KMS-11 (cell line): Measurements from ENCODE around the gene TLCD5.

Source experiments
- H2AFZ ChIP-seq: fragments of 200-600 bp; sonication (generic); 2 replicates; pipeline ENCODE4 v1.6.1; 2016; ENCODE audit warnings: antibody characterized with exemption, mixed run types, low read depth
- H3K27ac ChIP-seq: fragments of 200-600 bp; sonication (generic); 2 replicates; pipeline ENCODE4 v1.6.1; 2016; ENCODE audit warnings: mild to moderate bottlenecking, mixed run types
- H3K27me3 ChIP-seq: fragments of 200-600 bp; sonication (generic); 2 replicates; pipeline ENCODE4 v1.6.1; 2017; ENCODE audit warnings: mild to moderate bottlenecking, low read depth, mixed run types, moderate library complexity; ENCODE audit not compliant: insufficient read depth
- H3K36me3 ChIP-seq: fragments of 200-600 bp; sonication (generic); 2 replicates; pipeline ENCODE4 v1.6.1; 2017; ENCODE audit warnings: mild to moderate bottlenecking, mixed run types; ENCODE audit not compliant: insufficient read depth
- H3K4me1 ChIP-seq: fragments of 200-600 bp; sonication (generic); 2 replicates; pipeline ENCODE4 v1.6.1; 2016; ENCODE audit warnings: mild to moderate bottlenecking, low read depth, mixed run types; ENCODE audit not compliant: poor library complexity, severe bottlenecking
- H3K4me2 ChIP-seq: fragments of 200-600 bp; sonication (generic); 2 replicates; pipeline ENCODE4 v1.7.0; 2016; ENCODE audit warnings: mild to moderate bottlenecking, mixed run types
- H3K4me3 ChIP-seq: fragments of 200-600 bp; sonication (generic); IDR thresholded peaks from 2 replicates; pipeline ENCODE4 v1.6.1; 2017; ENCODE audit warnings: low read depth, low read length, mixed read lengths; ENCODE audit not compliant: insufficient read depth
- H3K79me2 ChIP-seq: fragments of 200-600 bp; sonication (generic); 2 replicates; pipeline ENCODE4 v1.6.1; 2016; ENCODE audit warnings: low read depth, mixed run types; ENCODE audit not compliant: insufficient read depth
- H3K9ac ChIP-seq: fragments of 200-600 bp; sonication (generic); 2 replicates; pipeline ENCODE4 v1.6.1; 2016; ENCODE audit warnings: mild to moderate bottlenecking, mixed run types
- H4K20me1 ChIP-seq: fragments of 200-600 bp; sonication (generic); 2 replicates; pipeline ENCODE4 v1.6.1; 2016; ENCODE audit warnings: mild to moderate bottlenecking, mixed run types; ENCODE audit not compliant: insufficient read depth
- TF ChIP-seq, protein P1 (sequence below): fragments of 200-600 bp; sonication (generic); conservative IDR thresholded peaks from 2 replicates; pipeline ENCODE4 v1.6.1; 2017; ENCODE audit warnings: low read depth, mild to moderate bottlenecking, antibody characterized with exemption, low read length, moderate library complexity, mixed read lengths

TLCD5 gene

DNA sequence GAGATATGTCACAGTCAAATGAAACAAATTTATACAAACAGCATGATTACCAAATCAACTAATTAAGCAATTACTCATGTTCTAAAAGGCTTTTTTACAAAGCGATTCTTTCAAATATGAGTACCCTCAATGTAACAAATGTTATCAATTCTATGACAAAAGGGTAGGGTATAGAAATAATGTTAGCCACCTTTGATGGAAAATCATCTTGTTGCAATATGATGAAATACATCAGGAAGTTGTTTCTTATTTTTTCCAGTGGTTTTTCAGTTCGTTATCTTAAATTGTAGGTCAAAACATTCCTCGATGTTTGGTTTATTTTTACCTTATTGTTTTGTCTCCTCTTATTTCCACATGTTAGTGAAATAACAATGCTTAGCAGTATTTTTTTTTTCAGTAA lies 17.6 kb downstream of the TLCD5 start:
- Histone ChIP-seq H3K4me3 (no peak overlapping the region), H3K27ac (peak overlapping the region; percentile 87; the same call in 1 of the 2 replicates), H3K79me2 (peaks cover 97% of the 10 kb centered on the region), H3K36me3 (no peaks in the 10 kb centered on the region), H3K4me2 (peak overlapping the region; percentile 99; the same call in 1 of the 2 replicates), H3K9ac (no peak overlapping the region), H3K27me3 (no peaks in the 10 kb centered on the region), H3K4me1 (peaks cover 64% of the 10 kb centered on the region), H4K20me1 (peaks cover 15% of the 10 kb centered on the region; the same call in 1 of the 2 replicates), H2AFZ (no peak overlapping the region)
- TF ChIP-seq, protein P1, sequence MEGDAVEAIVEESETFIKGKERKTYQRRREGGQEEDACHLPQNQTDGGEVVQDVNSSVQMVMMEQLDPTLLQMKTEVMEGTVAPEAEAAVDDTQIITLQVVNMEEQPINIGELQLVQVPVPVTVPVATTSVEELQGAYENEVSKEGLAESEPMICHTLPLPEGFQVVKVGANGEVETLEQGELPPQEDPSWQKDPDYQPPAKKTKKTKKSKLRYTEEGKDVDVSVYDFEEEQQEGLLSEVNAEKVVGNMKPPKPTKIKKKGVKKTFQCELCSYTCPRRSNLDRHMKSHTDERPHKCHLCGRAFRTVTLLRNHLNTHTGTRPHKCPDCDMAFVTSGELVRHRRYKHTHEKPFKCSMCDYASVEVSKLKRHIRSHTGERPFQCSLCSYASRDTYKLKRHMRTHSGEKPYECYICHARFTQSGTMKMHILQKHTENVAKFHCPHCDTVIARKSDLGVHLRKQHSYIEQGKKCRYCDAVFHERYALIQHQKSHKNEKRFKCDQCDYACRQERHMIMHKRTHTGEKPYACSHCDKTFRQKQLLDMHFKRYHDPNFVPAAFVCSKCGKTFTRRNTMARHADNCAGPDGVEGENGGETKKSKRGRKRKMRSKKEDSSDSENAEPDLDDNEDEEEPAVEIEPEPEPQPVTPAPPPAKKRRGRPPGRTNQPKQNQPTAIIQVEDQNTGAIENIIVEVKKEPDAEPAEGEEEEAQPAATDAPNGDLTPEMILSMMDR = no peak

DNA sequence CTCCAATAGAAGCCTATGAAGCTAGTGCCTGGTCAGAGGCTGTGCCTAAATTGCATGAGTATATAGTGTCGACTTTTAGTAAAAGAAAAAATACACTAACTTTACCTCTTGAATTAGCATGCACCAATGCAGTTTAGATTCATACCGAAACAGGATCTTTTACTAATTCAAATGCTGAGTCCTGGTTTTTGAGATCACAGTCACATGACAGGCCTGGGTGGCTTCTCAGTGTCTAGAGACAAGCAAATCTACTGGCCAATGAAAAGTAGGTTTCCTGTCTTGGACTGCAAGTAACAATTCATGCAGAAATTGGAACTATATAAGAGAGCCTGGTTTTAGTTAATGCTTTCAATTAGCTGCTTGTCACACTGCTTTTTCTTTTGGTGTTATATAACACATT lies 18.3 kb downstream of the TLCD5 start:
- Histone ChIP-seq H4K20me1 (peaks cover 15% of the 10 kb centered on the region; the same call in 1 of the 2 replicates), H3K79me2 (peaks cover 97% of the 10 kb centered on the region), H3K27ac (peak overlapping the region; percentile 58; the same call in 1 of the 2 replicates), H3K4me1 (peaks cover 72% of the 10 kb centered on the region), H3K4me3 (no peak overlapping the region), H3K27me3 (no peaks in the 10 kb centered on the region), H2AFZ (no peak overlapping the region), H3K4me2 (peak overlapping the region; percentile 99), H3K9ac (no peak overlapping the region), H3K36me3 (no peaks in the 10 kb centered on the region)
- TF ChIP-seq, protein P1 = no peak

- TF ChIP-seq, protein P1 = no peak
- peaks cover 72% of the 10 kb centered on the region for H3K4me1 ChIP-seq
- no peak overlapping the region for H3K4me3 ChIP-seq
- peaks cover 97% of the 10 kb centered on the region for H3K79me2 ChIP-seq
- H3K27me3 ChIP-seq = no peaks in the 10 kb centered on the region
- peaks cover 15% of the 10 kb centered on the region; the same call in 1 of the 2 replicates for H4K20me1 ChIP-seq
- H3K4me2 ChIP-seq = peak overlapping the region; percentile 99
- H3K27ac ChIP-seq = peak overlapping the region; percentile 58
- no peaks in the 10 kb centered on the region for H3K36me3 ChIP-seq
- H3K9ac ChIP-seq = peak overlapping the region; percentile 16; the same call in 1 of the 2 replicates
- no peak overlapping the region for H2AFZ ChIP-seq
Measured at GRCh38 chr11:120344302-120345004, 19.4 kb downstream of the TLCD5 start.

- Histone ChIP-seq H3K4me1 (peaks cover 72% of the 10 kb centered on the region), H3K27ac (no peak overlapping the region; the same call in 1 of the 2 replicates), H4K20me1 (peaks cover 15% of the 10 kb centered on the region; the same call in 1 of the 2 replicates)
Measured at GRCh38 chr11:120346233-120346632, 21.1 kb downstream of the TLCD5 start.

More at GRCh38 chr11:120346233-120346632, 21.1 kb downstream of the TLCD5 start:
- peaks cover 96% of the 10 kb centered on the region for H3K79me2 ChIP-seq
- H3K27me3 ChIP-seq = no peaks in the 10 kb centered on the region
- H3K9ac ChIP-seq = no peak overlapping the region
- no peak overlapping the region for H3K4me3 ChIP-seq
- H3K4me2 ChIP-seq = peak overlapping the region; percentile 56; the same call in 1 of the 2 replicates
- no peaks in the 10 kb centered on the region for H3K36me3 ChIP-seq
- H2AFZ ChIP-seq = no peak overlapping the region
- TF ChIP-seq, protein P1 = no peak
